Measurements from ENCODE around the gene RBCK1. TPM values are rescaled to one million over a fixed set of nuclear protein-coding genes. Genes with fewer than 3 reads are reported as not detected.

Gene RBCK1
- total RNA-seq, 1 donor from 2014 or later = 97.6 TPM

GRCh38 chr20:454951-455350 lies 46.9 kb downstream of the RBCK1 start:
- TF ChIP-seq, protein P1, sequence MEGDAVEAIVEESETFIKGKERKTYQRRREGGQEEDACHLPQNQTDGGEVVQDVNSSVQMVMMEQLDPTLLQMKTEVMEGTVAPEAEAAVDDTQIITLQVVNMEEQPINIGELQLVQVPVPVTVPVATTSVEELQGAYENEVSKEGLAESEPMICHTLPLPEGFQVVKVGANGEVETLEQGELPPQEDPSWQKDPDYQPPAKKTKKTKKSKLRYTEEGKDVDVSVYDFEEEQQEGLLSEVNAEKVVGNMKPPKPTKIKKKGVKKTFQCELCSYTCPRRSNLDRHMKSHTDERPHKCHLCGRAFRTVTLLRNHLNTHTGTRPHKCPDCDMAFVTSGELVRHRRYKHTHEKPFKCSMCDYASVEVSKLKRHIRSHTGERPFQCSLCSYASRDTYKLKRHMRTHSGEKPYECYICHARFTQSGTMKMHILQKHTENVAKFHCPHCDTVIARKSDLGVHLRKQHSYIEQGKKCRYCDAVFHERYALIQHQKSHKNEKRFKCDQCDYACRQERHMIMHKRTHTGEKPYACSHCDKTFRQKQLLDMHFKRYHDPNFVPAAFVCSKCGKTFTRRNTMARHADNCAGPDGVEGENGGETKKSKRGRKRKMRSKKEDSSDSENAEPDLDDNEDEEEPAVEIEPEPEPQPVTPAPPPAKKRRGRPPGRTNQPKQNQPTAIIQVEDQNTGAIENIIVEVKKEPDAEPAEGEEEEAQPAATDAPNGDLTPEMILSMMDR (IDR thresholded peaks at IDR 0.05; ENCODE audit: partially characterized antibody, unreplicated experiment) = no peak
- Mint-ChIP-seq H3K4me1 (ENCODE audit: low read depth, unreplicated experiment) (peaks cover 15% of the 10 kb centered on the region), H3K4me3 (ENCODE audit: unreplicated experiment) (no peak overlapping the region), H3K9me3 (ENCODE audit: unreplicated experiment) (no peaks in the 10 kb centered on the region), H3K27ac (ENCODE audit: unreplicated experiment) (no peak overlapping the region), H3K27me3 (ENCODE audit: unreplicated experiment) (peaks cover 3% of the 10 kb centered on the region), H3K36me3 (ENCODE audit: unreplicated experiment) (no peaks in the 10 kb centered on the region)
- DNase-seq = no peak

DNA sequence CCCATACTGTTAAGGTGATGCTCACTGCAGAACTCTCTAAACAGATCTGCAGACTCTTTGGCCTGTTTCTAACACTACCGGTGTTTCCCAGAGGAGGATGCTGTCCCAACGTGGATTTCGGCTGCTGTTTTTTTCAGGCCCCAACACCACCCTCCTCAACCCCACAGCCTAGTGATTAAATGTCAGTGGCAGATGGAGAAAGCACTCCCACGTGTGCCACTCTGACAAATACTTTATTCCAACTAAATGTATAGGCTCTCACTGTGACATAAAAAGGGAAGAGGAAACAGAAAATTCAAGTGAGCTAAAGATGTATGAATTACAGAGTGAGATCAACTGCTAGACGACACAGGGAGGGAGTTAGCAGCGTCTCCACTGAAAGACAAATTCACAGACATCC lies 50.7 kb downstream of the RBCK1 start:
- TF ChIP-seq, protein P1 (IDR thresholded peaks at IDR 0.05; ENCODE audit: partially characterized antibody, unreplicated experiment) = no peak
- Mint-ChIP-seq H3K27me3 (ENCODE audit: unreplicated experiment) (peaks cover 9% of the 10 kb centered on the region), H3K4me1 (ENCODE audit: low read depth, unreplicated experiment) (peaks cover 23% of the 10 kb centered on the region), H3K27ac (ENCODE audit: unreplicated experiment) (peak overlapping the region; percentile 82), H3K9me3 (ENCODE audit: unreplicated experiment) (peaks cover 5% of the 10 kb centered on the region), H3K36me3 (ENCODE audit: unreplicated experiment) (no peaks in the 10 kb centered on the region), H3K4me3 (ENCODE audit: unreplicated experiment) (peak overlapping the region; percentile 77)
- DNase-seq = no peak

GRCh38 chr20:460180-460579 lies 52.1 kb downstream of the RBCK1 start:
- peak overlapping the region; percentile 80 for H3K4me3 Mint-ChIP-seq (ENCODE audit: unreplicated experiment)
- DNase-seq = no peak
- TF ChIP-seq, protein P1 (IDR thresholded peaks at IDR 0.05; ENCODE audit: partially characterized antibody, unreplicated experiment) = no peak
- H3K9me3 Mint-ChIP-seq (ENCODE audit: unreplicated experiment) = peaks cover 5% of the 10 kb centered on the region
- H3K4me1 Mint-ChIP-seq (ENCODE audit: low read depth, unreplicated experiment) = peaks cover 23% of the 10 kb centered on the region
- H3K27ac Mint-ChIP-seq (ENCODE audit: unreplicated experiment) = no peak overlapping the region
- no peaks in the 10 kb centered on the region for H3K36me3 Mint-ChIP-seq (ENCODE audit: unreplicated experiment)
- peaks cover 9% of the 10 kb centered on the region for H3K27me3 Mint-ChIP-seq (ENCODE audit: unreplicated experiment)

DNA sequence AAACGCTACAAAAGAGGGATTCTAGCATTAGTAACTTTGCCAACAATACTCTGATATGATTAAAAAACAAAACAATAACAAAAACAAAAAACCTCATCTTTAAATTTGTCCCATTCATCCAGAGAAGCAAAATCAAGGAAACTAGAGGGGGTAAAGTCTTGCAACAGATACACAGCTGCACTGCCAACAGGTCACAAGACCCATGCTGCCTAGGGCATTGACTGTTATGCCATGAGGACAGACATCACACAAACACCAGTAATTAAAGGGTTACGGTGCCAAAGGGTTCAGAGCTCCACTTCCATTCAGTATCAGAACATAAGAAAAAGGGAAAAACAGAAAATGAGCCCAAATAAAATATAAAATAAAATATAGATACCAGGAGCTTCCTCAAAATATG lies 52.6 kb downstream of the RBCK1 start:
- DNase-seq = no peak
- Mint-ChIP-seq H3K27ac (ENCODE audit: unreplicated experiment) (no peak overlapping the region), H3K4me3 (ENCODE audit: unreplicated experiment) (peak overlapping the region; percentile 80), H3K27me3 (ENCODE audit: unreplicated experiment) (peaks cover 9% of the 10 kb centered on the region), H3K36me3 (ENCODE audit: unreplicated experiment) (no peaks in the 10 kb centered on the region), H3K9me3 (ENCODE audit: unreplicated experiment) (peaks cover 5% of the 10 kb centered on the region), H3K4me1 (ENCODE audit: low read depth, unreplicated experiment) (peaks cover 23% of the 10 kb centered on the region)
- TF ChIP-seq, protein P1 (IDR thresholded peaks at IDR 0.05; ENCODE audit: partially characterized antibody, unreplicated experiment) = no peak

DNA sequence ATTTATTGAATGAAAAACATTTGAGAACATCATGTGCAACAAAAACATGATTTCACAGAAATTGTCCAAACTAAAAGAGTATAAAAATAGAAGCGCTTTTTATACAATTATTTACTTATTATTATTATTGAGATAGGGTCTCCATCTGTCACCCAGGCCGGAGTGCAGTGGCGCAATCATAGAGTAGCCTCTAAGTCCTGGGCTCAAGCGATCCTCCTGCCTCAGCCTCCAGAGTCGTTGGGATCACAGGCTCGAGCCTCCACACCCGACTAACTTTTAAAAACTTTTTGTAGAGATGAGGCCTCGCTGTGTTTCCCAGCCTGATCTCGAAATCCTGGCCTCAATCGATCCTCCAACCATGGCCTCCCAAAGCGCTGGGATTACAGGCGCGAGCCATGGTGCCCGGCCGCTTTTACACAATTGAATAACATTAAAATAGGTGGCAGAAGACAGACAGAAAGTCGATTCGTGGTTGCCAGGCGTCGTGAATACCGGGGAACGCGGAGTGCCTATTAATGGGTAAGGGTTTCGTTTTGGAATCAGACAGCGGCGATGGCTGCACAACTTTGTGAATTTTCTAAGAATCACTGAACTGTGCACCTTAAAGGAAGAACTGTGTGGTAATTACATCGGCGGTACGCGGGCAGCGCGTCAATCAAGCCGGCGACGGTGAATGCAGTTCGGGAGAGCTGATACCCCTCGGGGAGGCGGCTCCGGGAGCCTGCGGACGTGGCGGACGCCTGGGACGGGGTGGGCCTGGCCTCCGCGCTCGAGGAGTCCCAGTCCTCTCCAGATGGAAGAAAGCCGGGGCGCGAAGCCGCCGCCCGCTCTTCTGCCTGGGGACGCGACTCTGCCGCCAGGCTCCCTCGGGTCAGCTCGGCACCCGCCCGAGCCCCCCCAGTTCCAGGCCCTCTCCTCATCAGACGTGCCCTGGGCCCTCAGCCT lies 53.4 kb downstream of the RBCK1 start:
- H3K4me3 Mint-ChIP-seq (ENCODE audit: unreplicated experiment) = peak overlapping the region; percentile 96
- peaks cover 5% of the 10 kb centered on the region for H3K9me3 Mint-ChIP-seq (ENCODE audit: unreplicated experiment)
- H3K36me3 Mint-ChIP-seq (ENCODE audit: unreplicated experiment) = no peaks in the 10 kb centered on the region
- DNase-seq = peak; percentile 74
- peaks cover 23% of the 10 kb centered on the region for H3K4me1 Mint-ChIP-seq (ENCODE audit: low read depth, unreplicated experiment)
- H3K27ac Mint-ChIP-seq (ENCODE audit: unreplicated experiment) = peak overlapping the region; percentile 93
- peaks cover 9% of the 10 kb centered on the region for H3K27me3 Mint-ChIP-seq (ENCODE audit: unreplicated experiment)
- TF ChIP-seq, protein P1 (IDR thresholded peaks at IDR 0.05; ENCODE audit: partially characterized antibody, unreplicated experiment) = no peak

Measured in glutamatergic neuron (in vitro differentiated cells).